Hematopoietic multipotent progenitor cell treated with erythropoietin and hydrocortisone succinate and interleukin-3 and kit ligand, for 15 days (in vitro differentiated cells): ENCODE results near the gene LSM5.

Experiments used
- DNase-seq: peaks from one replicate; pipeline ENCODE4 v3.0.0-alpha.2; 2015; ENCODE audit warnings: low spot score

Gene LSM5

DNA sequence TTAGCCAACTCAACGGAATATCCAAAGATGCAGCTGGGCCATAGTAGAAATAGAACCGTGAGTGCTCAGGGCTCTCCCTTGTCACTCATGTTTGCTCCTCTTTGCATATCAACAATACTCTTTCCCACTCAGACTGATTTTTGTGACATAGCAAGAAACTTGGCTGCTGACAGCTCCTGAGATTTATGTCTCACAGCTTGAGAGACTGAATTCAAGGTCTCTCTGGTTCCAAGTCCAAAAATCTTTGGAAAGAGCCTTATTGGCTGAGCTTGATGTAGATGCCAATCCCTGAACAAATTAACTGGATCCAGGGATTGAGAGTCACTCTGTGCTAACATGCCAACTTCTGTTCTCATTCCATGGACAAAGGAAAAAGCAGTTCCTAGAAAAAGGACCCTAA lies 30.4 kb downstream of the LSM5 start:
- DNase-seq, result no peak

DNA sequence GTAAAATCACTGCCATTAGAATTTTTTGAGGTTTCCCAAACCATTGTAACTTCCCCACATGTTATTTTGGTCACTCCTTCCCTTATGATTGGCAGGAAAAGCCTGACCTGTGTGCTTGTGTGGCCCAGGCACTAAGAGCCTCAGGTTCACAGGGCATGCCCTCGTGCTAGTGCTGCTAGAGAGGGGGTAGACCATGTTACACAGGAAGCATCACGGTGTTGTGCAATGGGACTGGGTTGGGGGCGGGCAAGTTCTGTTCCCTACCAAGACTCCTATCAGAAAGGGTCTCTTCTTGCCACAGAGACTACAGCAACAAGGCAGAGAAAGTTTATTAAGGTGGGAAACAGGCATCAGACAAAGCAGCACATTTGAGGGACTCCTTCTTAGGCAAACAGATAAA lies 32.2 kb downstream of the LSM5 start:
- DNase-seq, result no peak

DNA sequence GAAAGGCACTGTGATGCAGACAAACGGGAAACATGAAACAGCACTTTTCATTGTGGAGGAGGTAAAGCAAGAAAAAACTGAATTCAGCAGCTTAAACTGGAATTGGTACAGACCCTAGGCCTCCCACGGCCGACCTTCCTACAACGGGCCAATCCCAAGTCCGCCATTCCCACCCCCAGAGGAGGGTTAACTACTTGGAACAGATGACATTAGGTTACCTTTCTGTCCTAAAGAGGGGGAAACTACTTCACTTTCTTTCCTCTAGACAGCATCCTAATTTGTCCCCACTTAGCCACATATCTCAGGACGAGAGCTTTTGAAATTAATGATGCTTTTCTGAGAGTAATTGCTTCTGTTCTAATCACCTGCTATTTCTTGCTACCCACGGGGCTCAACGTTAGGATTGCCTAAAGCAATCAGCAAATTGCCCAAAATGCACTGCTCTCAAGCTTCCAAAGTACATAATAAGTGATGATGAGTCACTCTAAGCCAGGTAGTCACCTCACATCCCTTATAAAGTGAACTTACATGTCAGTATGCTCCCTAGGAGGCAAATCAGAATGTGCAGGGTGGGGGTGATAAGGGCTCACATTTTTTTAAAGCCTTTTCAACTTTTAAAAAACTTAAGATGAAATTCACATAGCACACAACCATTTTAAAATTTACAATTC lies 36.7 kb downstream of the LSM5 start:
- no peak for DNase-seq

DNA sequence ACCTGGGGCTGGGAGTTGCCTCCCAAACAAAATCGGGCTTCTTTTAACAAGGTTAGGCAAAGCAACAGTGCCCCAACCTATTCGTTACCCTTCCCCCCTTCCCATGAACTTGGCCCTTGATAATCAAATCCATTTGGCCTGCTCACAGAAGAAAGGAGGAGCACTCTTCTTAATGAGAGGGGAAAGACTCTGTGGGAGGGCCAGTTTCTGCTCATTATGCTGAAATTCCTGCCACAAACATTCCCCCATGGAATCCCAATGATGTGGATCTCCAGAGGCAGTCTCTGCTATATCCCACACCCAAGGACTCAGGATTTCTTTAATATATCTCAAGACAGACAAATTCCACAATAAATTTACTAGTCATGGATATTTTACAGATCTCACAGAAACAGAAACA lies 43.0 kb downstream of the LSM5 start:
- no peak for DNase-seq

DNA sequence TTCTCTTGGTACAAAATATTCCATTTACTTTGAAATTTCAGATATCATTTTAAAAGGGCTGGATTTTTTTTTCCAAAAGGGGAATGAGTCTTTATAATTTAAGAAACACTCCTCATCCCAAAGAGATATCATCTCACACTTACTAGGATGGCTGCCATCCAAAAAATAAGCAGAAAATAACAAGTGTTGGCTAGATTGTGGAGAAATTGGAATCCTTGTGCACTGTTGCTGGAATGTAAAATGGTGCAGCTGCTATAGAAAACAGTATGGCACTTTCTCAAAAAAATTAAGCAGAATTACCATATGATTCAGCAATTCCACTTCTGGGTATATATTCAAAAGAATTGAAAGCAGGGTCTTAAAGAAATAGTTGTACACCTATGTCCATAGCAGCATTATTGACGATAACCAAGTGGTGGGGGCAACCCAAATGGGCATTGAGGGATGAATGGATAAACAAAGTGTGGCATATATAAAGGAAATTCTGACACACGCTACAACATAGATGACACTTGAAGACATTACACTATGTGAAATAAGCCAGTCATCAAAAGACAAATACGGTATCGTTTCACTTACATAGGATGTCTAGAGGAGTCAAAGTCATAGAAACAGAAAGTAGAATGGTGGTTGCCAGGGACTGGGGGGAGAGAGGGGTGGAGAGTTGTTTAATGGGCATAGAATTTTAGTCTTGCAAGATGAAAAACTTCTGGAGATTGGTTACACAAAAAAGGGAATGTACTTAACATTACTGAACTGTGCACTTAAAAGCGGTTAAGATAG lies 53.8 kb downstream of the LSM5 start:
- no peak for DNase-seq
